HAP-1 (cell line): ENCODE results near the gene CALHM5.

ENCODE experiments used
- DNase-seq, 2 experiments: peaks; one replicate each; pipeline ENCODE4 v3.0.0-alpha.2; 2016 to 2020; ENCODE audit warnings: low spot score in 2 of 2
- H3K27me3 ChIP-seq: fragments of 250-450 bp; sonication (Bioruptor Pico); 2 replicates; pipeline ENCODE4 v1.5.1; 2020; ENCODE audit warnings: low read depth, mild to moderate bottlenecking, moderate library complexity
- H3K36me3 ChIP-seq: fragments of 250-450 bp; sonication (Bioruptor Pico); replicated peaks from 2 replicates; pipeline ENCODE4 v1.5.1; 2020; ENCODE audit warnings: mild to moderate bottlenecking
- H3K4me1 ChIP-seq: fragments of 250-450 bp; sonication (Bioruptor Pico); 2 replicates; pipeline ENCODE4 v1.5.1; 2020; ENCODE audit warnings: mild to moderate bottlenecking
- H3K4me3 ChIP-seq: fragments of 250-450 bp; sonication (Bioruptor Pico); 2 replicates; pipeline ENCODE4 v1.5.1; 2020; ENCODE audit warnings: mild to moderate bottlenecking, moderate library complexity
- H3K9me3 ChIP-seq: fragments of 250-450 bp; sonication (Bioruptor Pico); 2 replicates; pipeline ENCODE4 v1.5.1; 2020; ENCODE audit warnings: mild to moderate bottlenecking, moderate library complexity
- in situ Hi-C: fragments of 300-500 bp; cut with MboI; formaldehyde crosslinking; loops from 3 replicates; pipeline ENCODE4 v1.14.3; 2020; ENCODE audit warnings: low sequenced_read_pairs, inconsistent platforms, mixed read lengths

Gene CALHM5

GRCh38 chr6:116511424-116512110 lies at the start of gene CALHM5:
TSS of gene CALHM5 (plus strand) at chr6:116511639. CDS start at chr6:116511697, 58 bp downstream.
- peaks cover 10% of the 10 kb centered on the region for H3K4me1 ChIP-seq
- DNase-seq, result peak; percentile 66 to 89
- 0 out of 2 replicates have a peak, but pooled peaks cover 2% of the 10 kb centered on the region for H3K27me3 ChIP-seq
- H3K9me3 ChIP-seq, result no peaks in the 10 kb centered on the region
- peak within 1 kb of the TSS; percentile 6; the same call in 1 of the 2 replicates for H3K4me3 ChIP-seq
- H3K36me3 ChIP-seq, result no peaks in the 10 kb centered on the region
- in situ Hi-C loops, result no loop called here

GRCh38 chr6:116461932-116462885 lies 49.2 kb upstream of the CALHM5 start:
- Histone ChIP-seq H3K36me3 (no peaks in the 10 kb centered on the region), H3K4me1 (no peaks in the 10 kb centered on the region), H3K27me3 (peaks cover 50% of the 10 kb centered on the region), H3K9me3 (no peaks in the 10 kb centered on the region), H3K4me3 (no peak overlapping the region; the same call in 1 of the 2 replicates)
- in situ Hi-C loops, result no loop called here
- DNase-seq, result peak in 1 of 2 experiments; percentile 36

GRCh38 chr6:116463301-116463700 lies 48.1 kb upstream of the CALHM5 start:
- H3K27me3 ChIP-seq, result peaks cover 55% of the 10 kb centered on the region
- H3K4me3 ChIP-seq, result no peak overlapping the region
- H3K9me3 ChIP-seq, result no peaks in the 10 kb centered on the region
- H3K36me3 ChIP-seq, result no peaks in the 10 kb centered on the region
- in situ Hi-C loops, result no loop called here
- DNase-seq, result no peak
- H3K4me1 ChIP-seq, result no peaks in the 10 kb centered on the region

GRCh38 chr6:116465246-116465645 lies 46.2 kb upstream of the CALHM5 start:
- in situ Hi-C loops, result no loop called here
- Histone ChIP-seq H3K4me1 (no peaks in the 10 kb centered on the region), H3K4me3 (no peak overlapping the region), H3K9me3 (no peaks in the 10 kb centered on the region), H3K27me3 (peaks cover 50% of the 10 kb centered on the region), H3K36me3 (no peaks in the 10 kb centered on the region)
- DNase-seq, result no peak

GRCh38 chr6:116467096-116467495 lies 44.3 kb upstream of the CALHM5 start:
- no peak overlapping the region for H3K4me3 ChIP-seq
- no peaks in the 10 kb centered on the region for H3K9me3 ChIP-seq
- no peaks in the 10 kb centered on the region for H3K36me3 ChIP-seq
- peaks cover 36% of the 10 kb centered on the region for H3K27me3 ChIP-seq
- H3K4me1 ChIP-seq, result no peaks in the 10 kb centered on the region
- in situ Hi-C loops, result no loop called here
- no peak for DNase-seq

- no peaks in the 10 kb centered on the region for H3K4me1 ChIP-seq
- H3K9me3 ChIP-seq, result no peaks in the 10 kb centered on the region
- in situ Hi-C loops, result no loop called here
- no peaks in the 10 kb centered on the region for H3K36me3 ChIP-seq
- no peak for DNase-seq
- peaks cover 32% of the 10 kb centered on the region for H3K27me3 ChIP-seq
- H3K4me3 ChIP-seq, result no peak overlapping the region
Observed at GRCh38 chr6:116467514-116467913, 43.9 kb upstream of the CALHM5 start.

- Histone ChIP-seq H3K27me3 (peaks cover 24% of the 10 kb centered on the region), H3K9me3 (no peaks in the 10 kb centered on the region), H3K36me3 (no peaks in the 10 kb centered on the region), H3K4me3 (no peak overlapping the region), H3K4me1 (no peaks in the 10 kb centered on the region)
- in situ Hi-C loops, result no loop called here
- no peak for DNase-seq
Observed at GRCh38 chr6:116468293-116468692, 43.1 kb upstream of the CALHM5 start.

GRCh38 chr6:116471531-116471930 lies 39.9 kb upstream of the CALHM5 start:
- H3K4me1 ChIP-seq, result no peaks in the 10 kb centered on the region
- no peaks in the 10 kb centered on the region for H3K36me3 ChIP-seq
- no peak for DNase-seq
- no peak overlapping the region for H3K4me3 ChIP-seq
- H3K27me3 ChIP-seq, result peaks cover 28% of the 10 kb centered on the region
- H3K9me3 ChIP-seq, result no peaks in the 10 kb centered on the region
- in situ Hi-C loops, result no loop called here

GRCh38 chr6:116472706-116473105 lies 38.7 kb upstream of the CALHM5 start:
- H3K9me3 ChIP-seq, result no peaks in the 10 kb centered on the region

GRCh38 chr6:116475141-116475540 lies 36.3 kb upstream of the CALHM5 start:
- no peak overlapping the region for H3K4me3 ChIP-seq
- DNase-seq, result no peak
- H3K4me1 ChIP-seq, result no peaks in the 10 kb centered on the region
- peaks cover 19% of the 10 kb centered on the region for H3K27me3 ChIP-seq
- H3K36me3 ChIP-seq, result no peaks in the 10 kb centered on the region
- in situ Hi-C loops, result no loop called here
- H3K9me3 ChIP-seq, result no peaks in the 10 kb centered on the region

More at GRCh38 chr6:116472706-116473105, 38.7 kb upstream of the CALHM5 start:
- DNase-seq, result no peak
- no peak overlapping the region for H3K4me3 ChIP-seq
- H3K27me3 ChIP-seq, result peaks cover 24% of the 10 kb centered on the region
- in situ Hi-C loops, result no loop called here
- H3K36me3 ChIP-seq, result no peaks in the 10 kb centered on the region
- no peaks in the 10 kb centered on the region for H3K4me1 ChIP-seq

- H3K4me1 ChIP-seq, result no peaks in the 10 kb centered on the region
- no peak for DNase-seq
- no peaks in the 10 kb centered on the region for H3K9me3 ChIP-seq
- H3K27me3 ChIP-seq, result peaks cover 19% of the 10 kb centered on the region
- in situ Hi-C loops, result no loop called here
- H3K4me3 ChIP-seq, result no peak overlapping the region
- H3K36me3 ChIP-seq, result no peaks in the 10 kb centered on the region
Observed at GRCh38 chr6:116476002-116476678, 35.3 kb upstream of the CALHM5 start.

- H3K4me1 ChIP-seq, result no peaks in the 10 kb centered on the region
- H3K27me3 ChIP-seq, result peaks cover 16% of the 10 kb centered on the region
- in situ Hi-C loops, result no loop called here
- no peak for DNase-seq
- no peaks in the 10 kb centered on the region for H3K36me3 ChIP-seq
- no peak overlapping the region for H3K4me3 ChIP-seq
- H3K9me3 ChIP-seq, result no peaks in the 10 kb centered on the region
Observed at GRCh38 chr6:116482780-116483179, 28.7 kb upstream of the CALHM5 start.

GRCh38 chr6:116483616-116484015 lies 27.8 kb upstream of the CALHM5 start:
- Histone ChIP-seq H3K27me3 (peaks cover 18% of the 10 kb centered on the region), H3K9me3 (no peaks in the 10 kb centered on the region)
- in situ Hi-C loops, result no loop called here

More at GRCh38 chr6:116483616-116484015, 27.8 kb upstream of the CALHM5 start:
- Histone ChIP-seq H3K4me3 (no peak overlapping the region), H3K4me1 (no peaks in the 10 kb centered on the region), H3K36me3 (no peaks in the 10 kb centered on the region)
- DNase-seq, result no peak
